IPS-18c (cell line): Measurements from ENCODE around the gene NACA2.
"Not testable (repeated sequence)": the region's sequence is repeated elsewhere in the genome, so short reads cannot be mapped to it uniquely, and the experiment has no call there.

ENCODE experiments used
- H3K4me3 ChIP-seq: 2 replicates; pipeline ENCODE4 v1.7.0; 2013; ENCODE audit warnings: low read depth, mild to moderate bottlenecking, low read length, moderate library complexity; ENCODE audit not compliant: insufficient read depth
- H3K9me3 ChIP-seq: one replicate; pipeline ENCODE4 v1.6.1; 2013; ENCODE audit warnings: mild to moderate bottlenecking, low read length, moderate library complexity; ENCODE audit not compliant: control insufficient read depth, insufficient read depth

NACA2 gene

DNA sequence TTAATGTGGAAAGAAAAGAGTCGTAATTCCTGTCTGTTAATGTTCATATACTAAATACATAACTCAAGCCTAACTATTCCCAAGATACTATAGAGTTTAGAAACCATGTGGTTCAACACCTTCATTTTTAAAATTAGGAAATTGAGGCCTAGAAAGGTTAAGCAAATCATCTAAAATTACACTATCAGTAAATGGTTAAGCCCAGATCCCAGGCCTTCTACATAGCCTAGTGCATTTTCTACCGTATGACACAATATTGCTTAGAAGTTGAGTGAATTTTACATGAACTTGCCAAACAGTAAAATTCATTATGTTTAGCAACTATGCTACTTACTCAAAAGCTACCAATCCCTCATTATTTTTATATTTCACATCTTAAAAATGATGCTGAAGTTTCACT, 6.8 kb downstream of the NACA2 start:
- Histone ChIP-seq H3K4me3 (no peak overlapping the region), H3K9me3 (no peaks in the 10 kb centered on the region)

DNA sequence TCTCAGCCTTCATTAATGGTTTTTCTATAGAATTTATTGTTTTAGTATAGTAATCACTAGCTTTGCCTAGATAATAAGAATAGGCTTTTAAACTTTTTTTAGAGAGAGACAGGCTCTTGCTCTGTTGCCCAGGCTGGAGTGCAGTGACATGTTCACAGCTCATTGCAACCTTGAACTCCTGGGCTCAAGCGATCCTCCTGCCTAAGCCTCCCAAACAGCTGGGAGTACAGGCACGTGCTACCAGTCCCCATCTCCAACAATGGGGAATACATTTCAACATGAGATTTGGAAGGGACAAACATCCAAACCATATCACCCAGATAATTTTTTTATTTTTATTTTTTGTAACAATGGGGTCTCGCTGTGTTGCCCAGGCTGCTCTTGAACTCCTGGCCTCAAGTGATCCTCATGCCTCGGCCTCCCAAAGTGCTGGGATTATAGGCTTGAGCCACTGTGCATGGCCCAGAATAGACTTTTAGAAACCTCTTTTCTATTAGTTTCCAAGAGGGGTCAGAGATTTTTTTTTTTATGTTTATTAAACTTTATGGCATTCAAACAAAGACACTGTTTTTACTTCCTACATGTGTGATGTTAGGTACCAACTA, 7.3 kb downstream of the NACA2 start:
- no peaks in the 10 kb centered on the region for H3K9me3 ChIP-seq
- no peak overlapping the region for H3K4me3 ChIP-seq

DNA sequence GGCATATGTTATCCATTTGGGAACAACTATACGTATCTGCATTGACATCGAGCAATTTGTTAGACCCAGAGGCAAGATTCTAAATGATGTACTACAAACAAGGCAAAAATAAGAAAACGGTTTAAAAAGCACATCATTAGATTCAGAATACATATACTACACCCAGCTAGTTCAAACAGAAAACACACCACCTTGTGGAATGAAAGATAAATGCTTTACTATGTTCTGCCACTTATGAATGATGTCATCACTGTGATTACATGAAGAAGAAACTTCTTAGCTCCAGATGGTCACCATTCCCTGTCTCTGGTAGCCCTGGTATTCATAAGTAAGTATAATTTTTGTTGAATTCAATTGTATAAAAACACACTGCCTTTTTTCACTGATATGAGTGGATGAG, 7.8 kb downstream of the NACA2 start:
- no peak overlapping the region for H3K4me3 ChIP-seq

DNA sequence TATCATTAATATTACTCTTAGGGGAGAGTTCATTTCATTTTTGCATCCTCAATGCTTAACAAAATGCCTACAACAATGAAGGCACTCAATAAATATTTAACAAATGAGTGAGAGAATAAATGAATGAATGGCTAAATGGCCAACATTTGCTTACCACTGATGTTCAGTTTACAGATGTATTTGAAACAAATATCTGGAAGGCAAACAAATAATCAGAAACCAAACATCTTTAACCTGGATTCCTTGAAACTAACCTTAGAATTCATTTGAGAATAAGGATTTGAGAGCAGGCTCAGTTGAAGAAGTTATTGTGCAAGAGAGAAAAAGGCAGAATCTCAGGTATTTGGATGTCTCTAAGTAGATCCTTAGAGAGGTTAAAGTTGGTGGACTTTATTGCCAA, 8.4 kb downstream of the NACA2 start:
- H3K4me3 ChIP-seq: no peak overlapping the region
- no peaks in the 10 kb centered on the region for H3K9me3 ChIP-seq

More for the DNA sequence above, 7.8 kb downstream of the NACA2 start:
- H3K9me3 ChIP-seq: no peaks in the 10 kb centered on the region

DNA sequence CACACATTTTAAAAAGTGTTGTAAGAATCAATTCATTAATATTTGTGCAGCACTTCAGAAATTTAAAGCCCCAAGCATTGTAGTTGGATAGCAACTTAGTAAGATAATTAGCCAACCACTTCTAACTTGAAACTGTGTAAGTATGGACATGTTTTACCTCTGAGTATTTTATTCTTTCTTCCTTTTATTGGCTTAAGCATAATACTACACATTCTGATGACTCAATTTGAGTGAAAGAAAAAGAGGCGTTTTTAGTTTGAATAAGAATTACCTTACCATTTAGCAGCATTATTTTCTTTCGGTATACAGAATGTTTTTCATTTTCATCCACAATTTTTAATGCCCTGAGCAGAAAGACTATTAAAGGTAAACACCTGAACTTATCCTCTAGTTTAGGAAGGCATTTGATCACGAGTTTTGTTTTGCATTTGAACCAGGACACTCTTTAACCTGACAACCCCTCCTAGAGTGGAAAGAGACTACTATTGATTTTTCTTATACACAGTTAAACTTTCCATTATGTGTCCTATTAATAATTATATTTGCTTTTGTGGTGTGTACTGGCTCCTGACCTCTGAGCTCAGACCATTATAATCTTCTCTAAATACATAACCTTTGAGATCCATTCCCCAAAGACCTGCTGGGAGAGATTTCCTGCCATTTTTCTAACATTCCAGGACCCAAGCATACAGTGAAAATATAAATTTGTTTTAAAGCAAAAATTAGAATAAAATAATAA, 9.2 kb downstream of the NACA2 start:
- H3K4me3 ChIP-seq: no peak overlapping the region
- H3K9me3 ChIP-seq: no peaks in the 10 kb centered on the region

DNA sequence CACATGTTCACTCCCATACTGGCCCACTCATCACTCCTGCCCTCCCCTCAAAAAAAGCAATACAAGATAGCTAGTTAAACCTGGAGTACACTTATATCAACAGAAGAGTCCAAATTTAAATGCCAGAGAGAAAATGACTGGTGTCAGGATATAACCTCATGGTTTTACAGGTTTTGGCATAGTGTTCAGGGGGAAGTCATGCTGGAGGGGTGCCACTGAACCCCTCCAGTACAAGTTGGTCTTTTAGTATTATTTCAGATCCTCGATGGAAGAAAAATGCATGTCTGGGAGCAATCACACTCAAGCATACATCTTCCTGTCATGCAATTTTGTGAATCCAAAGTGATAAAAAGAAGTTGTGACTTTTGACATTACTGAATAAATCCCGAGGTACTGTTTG, 10.5 kb downstream of the NACA2 start:
- H3K4me3 ChIP-seq: no peak overlapping the region
- H3K9me3 ChIP-seq: no peaks in the 10 kb centered on the region

DNA sequence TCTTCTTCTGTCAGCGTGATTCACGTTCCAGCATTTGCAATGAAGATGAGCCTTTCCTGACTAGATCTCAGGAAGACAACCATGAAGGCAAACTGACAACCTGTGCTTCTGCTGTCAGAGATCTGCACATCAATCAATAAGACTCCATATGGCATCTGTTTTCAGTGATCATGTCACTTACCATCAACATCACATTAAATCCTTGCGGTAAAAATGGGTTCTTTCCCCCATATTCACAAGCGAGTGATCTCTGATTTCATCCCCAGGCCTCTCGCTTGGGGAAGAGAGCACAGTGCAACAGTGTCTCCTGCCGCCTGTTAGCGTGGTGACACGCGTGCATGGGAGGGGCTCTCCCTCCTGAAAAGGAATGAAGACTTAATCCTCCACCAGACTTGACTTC, 11.1 kb downstream of the NACA2 start:
- Histone ChIP-seq H3K4me3 (no peak overlapping the region), H3K9me3 (no peaks in the 10 kb centered on the region)

DNA sequence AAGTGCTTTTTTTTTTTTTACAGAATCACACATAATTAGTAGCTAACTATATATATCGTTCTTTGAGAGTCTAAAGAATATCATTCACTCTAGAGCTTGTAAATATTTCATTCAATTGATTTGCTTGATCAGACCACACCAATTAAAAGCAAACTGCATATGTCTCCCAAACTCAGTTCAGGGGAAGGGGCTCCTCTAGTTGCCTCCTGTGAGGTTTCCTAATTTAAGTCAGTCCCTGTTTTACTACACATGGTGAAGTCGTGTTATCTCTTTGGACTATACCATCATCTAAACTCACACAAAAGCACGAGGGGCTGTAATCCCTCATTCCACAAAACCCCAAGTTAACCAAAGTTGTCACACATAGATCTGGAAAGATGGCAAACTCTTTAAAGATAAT, 11.7 kb downstream of the NACA2 start:
- Histone ChIP-seq H3K4me3 (no peak overlapping the region), H3K9me3 (no peaks in the 10 kb centered on the region)

DNA sequence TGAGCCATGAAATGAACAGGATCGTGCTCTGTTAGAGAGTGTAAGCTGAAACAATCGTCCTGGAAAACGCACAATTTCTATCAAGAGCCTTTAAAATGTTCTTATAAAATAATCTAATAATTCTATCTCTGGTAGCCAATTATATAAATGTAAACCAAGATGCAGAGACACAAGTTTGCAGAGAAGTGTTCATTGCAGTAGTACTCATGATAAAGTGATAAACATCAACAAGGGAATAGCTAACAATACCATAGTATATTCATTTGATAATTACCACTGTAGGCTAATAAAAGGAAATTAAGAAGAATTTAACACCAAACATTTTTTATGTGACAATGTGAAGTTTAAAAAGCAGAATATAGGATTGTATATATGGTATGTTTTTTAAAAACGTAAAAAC, 12.4 kb downstream of the NACA2 start:
- Histone ChIP-seq H3K9me3 (no peaks in the 10 kb centered on the region), H3K4me3 (no peak overlapping the region)

DNA sequence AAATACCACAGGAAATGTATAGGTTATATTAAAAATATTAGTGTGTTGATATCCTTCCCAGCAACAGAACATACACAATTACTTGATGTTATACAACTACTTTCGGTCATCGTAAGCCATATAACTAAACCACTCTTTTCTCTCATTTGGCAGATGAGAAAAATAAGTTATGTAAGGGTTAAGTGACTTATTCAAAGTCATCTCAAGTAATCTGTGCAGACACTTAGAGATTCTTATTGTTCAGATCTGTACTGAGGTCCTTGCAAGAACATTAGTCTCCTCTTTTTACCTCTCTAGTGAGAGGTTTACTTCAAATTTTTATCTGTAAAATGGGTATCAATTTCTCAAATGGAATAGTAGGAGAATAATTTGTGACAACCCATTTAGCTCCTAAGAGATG, 15.0 kb downstream of the NACA2 start:
- no peaks in the 10 kb centered on the region for H3K9me3 ChIP-seq
- H3K4me3 ChIP-seq: no peak overlapping the region

DNA sequence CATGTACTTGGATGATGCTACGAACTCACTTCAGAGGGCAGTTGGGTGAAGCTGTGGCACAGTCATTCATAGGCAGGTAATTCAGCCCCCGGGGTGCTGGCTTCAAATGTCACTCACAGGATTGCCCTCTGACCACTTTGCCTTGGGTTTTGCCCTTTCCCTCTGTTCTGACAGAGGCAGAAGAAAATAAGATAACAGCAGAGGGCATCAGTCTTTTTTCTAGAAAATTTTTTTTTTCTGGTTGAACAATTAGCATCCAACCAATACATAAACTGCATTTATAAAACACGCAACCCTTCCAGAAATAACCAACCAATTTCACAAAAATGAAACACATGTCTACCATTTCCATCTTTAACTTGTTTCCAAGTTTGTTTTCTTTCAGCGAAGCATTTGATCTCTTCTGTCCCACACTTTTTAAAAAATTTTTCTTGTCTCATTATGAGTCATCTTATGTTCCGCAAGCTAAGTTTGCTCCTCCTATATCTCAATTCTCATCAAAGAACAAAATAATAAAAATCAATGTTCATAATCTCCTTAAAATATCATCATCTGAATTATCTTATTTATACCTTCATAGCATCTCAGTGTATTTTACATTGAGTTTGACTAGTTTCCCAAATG, 15.6 kb downstream of the NACA2 start:
- peaks cover 3% of the 10 kb centered on the region for H3K9me3 ChIP-seq
- no peak overlapping the region for H3K4me3 ChIP-seq

DNA sequence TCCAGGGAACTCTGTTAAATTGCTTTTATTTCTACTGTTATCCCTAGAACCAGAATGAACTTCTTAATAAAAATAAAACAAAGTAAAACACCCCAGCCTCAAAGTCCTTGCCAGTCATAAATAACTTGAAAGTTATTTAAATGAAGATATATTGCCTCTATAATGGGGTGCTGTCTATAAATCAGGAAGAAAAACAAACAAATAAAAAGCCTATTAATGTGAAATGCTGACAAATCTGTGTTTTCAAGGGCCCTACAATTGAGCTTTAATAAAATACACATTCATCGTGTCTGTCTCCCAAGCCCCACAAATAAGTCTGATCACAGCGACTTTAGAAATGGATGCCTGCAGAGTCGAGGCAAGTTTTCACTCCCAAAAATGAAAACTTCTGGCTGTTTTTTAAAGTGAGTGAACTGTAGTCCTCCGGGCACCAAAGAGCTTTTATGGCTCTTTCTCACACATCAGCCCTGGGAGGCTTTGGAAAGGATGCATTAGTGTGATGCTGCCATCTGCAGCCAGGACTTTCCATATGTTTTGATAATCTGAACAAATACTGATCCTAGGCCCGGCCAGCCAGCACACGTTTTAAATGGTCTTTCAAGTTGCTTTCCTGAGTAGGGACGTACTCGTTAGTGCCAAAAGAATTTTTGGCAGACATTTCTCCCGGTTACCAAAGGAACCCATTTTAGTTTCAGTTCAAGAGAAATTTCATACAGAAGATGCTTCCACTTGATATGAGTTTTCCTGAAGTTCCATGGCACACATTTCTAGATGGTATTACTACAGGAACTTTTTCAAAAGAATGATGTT, 16.3 kb downstream of the NACA2 start:
- peaks cover 3% of the 10 kb centered on the region for H3K9me3 ChIP-seq
- H3K4me3 ChIP-seq: no peak overlapping the region

DNA sequence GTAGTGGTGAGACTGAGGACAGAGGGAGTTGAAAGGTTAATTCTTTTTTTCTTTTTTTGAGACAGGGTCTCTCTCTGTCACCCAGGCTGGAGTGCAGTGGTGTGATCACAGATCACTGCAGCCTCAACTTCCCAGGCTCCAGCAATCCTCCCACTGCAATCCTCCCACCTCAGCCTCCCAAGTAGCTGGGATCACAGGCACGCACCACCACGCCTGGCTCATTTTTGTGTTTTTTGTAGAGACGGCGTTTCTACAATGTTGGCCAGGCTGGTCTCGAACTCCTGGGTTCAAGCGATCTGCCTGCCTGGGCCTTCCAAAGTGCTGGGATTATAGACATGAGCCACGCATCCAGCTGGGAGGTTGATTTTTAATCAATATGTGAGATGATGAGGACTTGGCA, 18.5 kb downstream of the NACA2 start:
- H3K4me3 ChIP-seq, H3K9me3 ChIP-seq: not testable (repeated sequence)

DNA sequence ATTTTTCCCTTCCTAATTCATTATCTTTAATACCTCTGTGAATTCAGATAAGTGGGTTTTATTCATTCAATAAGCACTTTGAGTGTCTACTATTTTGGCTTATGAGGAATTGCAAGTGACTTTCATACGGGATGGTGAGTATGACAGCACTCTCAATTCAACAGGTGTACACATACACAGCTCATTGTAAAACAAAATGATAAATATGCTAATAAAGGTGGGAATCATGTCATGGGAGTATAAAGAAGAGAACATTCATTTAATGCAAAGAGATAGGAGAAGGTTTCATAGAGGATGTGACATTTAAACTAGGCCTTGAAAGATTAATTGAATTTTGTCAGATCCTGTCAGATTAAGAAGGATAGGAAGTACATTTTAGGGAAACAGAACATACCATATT, 19.4 kb downstream of the NACA2 start:
- Histone ChIP-seq H3K9me3 (peaks cover 3% of the 10 kb centered on the region), H3K4me3 (no peak overlapping the region)

DNA sequence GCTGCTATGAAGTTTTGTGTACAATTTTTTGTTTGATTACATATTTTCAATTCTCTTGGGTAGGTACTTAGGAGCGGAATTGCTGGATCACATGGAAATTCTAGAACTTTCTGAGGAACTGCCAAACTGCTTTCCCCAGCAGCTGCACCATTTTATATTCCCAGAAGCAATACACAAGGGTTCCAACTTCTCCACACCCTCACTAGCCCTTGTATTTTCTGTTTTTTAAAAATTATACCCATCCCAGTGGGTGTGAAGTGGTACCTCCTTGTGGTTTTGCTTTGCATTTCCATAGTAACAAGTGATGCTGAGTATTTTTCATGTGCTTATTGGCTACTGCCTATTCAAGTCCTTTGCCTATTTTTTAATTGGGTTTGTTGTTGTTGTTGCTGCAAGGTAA, 20.9 kb downstream of the NACA2 start:
- Histone ChIP-seq H3K4me3 (no peak overlapping the region), H3K9me3 (peaks cover 3% of the 10 kb centered on the region)

DNA sequence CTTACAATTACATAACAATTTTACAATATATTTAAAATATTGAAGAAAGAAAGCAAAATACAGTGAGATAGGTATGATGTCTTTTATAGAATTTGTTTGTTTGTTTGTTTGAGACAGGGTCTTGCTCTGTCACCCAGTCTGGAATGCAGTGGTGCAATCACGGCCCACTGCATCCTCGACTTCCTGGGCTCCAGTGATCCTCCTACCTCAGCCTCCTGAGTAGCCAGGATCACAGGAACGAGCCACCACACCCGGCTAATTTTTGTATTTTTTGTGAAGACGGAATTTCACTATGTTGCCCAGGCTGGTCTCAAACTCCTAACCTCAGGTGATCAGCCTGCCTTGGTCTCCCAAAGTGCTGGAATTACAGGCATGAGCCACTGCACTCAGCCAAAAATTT, 21.5 kb downstream of the NACA2 start:
- not testable (repeated sequence) for H3K9me3 ChIP-seq, H3K4me3 ChIP-seq

DNA sequence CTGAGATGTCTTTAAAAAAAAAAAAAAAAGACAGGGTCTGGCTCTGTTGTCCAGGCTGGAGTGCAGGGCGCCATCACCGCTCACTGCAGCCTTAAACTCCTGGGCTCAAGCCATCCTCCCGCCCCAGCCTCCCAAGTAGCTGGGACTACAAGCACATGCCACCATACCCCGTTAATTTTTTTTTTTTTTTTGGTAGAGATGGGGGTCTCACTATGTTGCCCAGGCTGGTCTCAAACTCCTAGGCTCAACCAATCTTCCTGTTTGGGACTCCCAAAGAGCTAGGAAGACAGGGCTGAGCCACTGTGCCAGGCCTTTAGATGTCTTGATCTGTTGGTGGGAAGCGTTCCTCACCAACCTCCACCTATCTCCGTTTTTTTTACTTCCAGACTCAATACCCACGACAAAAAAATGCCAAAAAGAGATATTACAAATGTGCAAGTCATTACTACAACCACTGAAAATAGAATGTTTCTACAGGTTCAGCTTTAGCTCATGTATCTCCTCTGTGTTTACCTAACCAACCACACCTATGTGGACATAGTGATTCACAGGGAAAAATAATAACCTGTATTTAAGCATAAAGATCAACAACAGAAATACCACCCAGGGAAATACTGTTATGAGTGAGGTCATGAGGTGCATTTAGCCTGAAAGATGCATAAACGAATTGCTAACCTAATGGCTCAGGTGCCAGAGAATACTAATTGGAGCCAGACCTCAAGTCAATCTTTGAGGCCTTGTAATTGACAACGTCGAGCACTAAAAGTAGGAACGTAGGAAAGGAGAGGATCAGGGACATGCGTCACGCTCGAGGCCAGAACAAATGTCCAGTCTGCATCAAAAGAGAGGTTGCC, 22.6 kb downstream of the NACA2 start:
- Histone ChIP-seq H3K9me3 (peaks cover 3% of the 10 kb centered on the region), H3K4me3 (no peak overlapping the region)
